Measurements from ENCODE around the gene FMN1. TPM values are rescaled to one million over a fixed set of nuclear protein-coding genes. Genes with fewer than 3 reads are reported as not detected.

The FMN1 gene
- total RNA-seq, 1 donor from 2014 or later: 1.6 TPM

GRCh38 chr15:33045066-33045810 is 149.3 kb downstream of the FMN1 start:
- H3K4me1 Mint-ChIP-seq: no peaks in the 10 kb centered on the region
- H3K36me3 Mint-ChIP-seq: peaks cover 5% of the 10 kb centered on the region
- peaks cover 45% of the 10 kb centered on the region for H3K9me3 Mint-ChIP-seq
- no peak for DNase-seq (ENCODE audit: low spot score in 2 of 2, unreplicated experiment in 2 of 2)
- H3K27me3 Mint-ChIP-seq (ENCODE audit: low read depth): no peaks in the 10 kb centered on the region
- H3K27ac Mint-ChIP-seq: no peak overlapping the region
- H3K4me3 Mint-ChIP-seq: no peak overlapping the region
- TF ChIP-seq CTCF (IDR thresholded peaks at IDR 0.05; ENCODE audit: unreplicated experiment): no peak

GRCh38 chr15:33044598-33044997 is 149.9 kb downstream of the FMN1 start:
- Mint-ChIP-seq H3K4me3 (no peak overlapping the region), H3K9me3 (peaks cover 42% of the 10 kb centered on the region), H3K27me3 (ENCODE audit: low read depth) (no peaks in the 10 kb centered on the region), H3K27ac (no peak overlapping the region), H3K36me3 (peaks cover 5% of the 10 kb centered on the region), H3K4me1 (no peaks in the 10 kb centered on the region)
- TF ChIP-seq CTCF (IDR thresholded peaks at IDR 0.05; ENCODE audit: unreplicated experiment): no peak
- no peak for DNase-seq (ENCODE audit: low spot score in 2 of 2, unreplicated experiment in 2 of 2)

GRCh38 chr15:33043636-33044035 is 150.9 kb downstream of the FMN1 start:
- H3K36me3 Mint-ChIP-seq: peaks cover 4% of the 10 kb centered on the region
- H3K4me1 Mint-ChIP-seq: no peaks in the 10 kb centered on the region
- TF ChIP-seq CTCF (IDR thresholded peaks at IDR 0.05; ENCODE audit: unreplicated experiment): no peak
- DNase-seq (ENCODE audit: low spot score in 2 of 2, unreplicated experiment in 2 of 2): no peak
- H3K4me3 Mint-ChIP-seq: no peak overlapping the region
- H3K27me3 Mint-ChIP-seq (ENCODE audit: low read depth): no peaks in the 10 kb centered on the region
- H3K27ac Mint-ChIP-seq: no peak overlapping the region
- H3K9me3 Mint-ChIP-seq: peaks cover 33% of the 10 kb centered on the region

- DNase-seq (ENCODE audit: low spot score in 2 of 2, unreplicated experiment in 2 of 2): no peak
- H3K4me1 Mint-ChIP-seq: no peaks in the 10 kb centered on the region
- no peaks in the 10 kb centered on the region for H3K27me3 Mint-ChIP-seq (ENCODE audit: low read depth)
- H3K4me3 Mint-ChIP-seq: no peak overlapping the region
- peaks cover 16% of the 10 kb centered on the region for H3K9me3 Mint-ChIP-seq
- H3K36me3 Mint-ChIP-seq: no peaks in the 10 kb centered on the region
- no peak for TF ChIP-seq CTCF (IDR thresholded peaks at IDR 0.05; ENCODE audit: unreplicated experiment)
- H3K27ac Mint-ChIP-seq: no peak overlapping the region
Measured at GRCh38 chr15:33040496-33040895, 154.0 kb downstream of the FMN1 start.

- TF ChIP-seq CTCF (IDR thresholded peaks at IDR 0.05; ENCODE audit: unreplicated experiment): no peak
- Mint-ChIP-seq H3K27ac (no peak overlapping the region), H3K4me1 (no peaks in the 10 kb centered on the region), H3K27me3 (ENCODE audit: low read depth) (peaks cover 2% of the 10 kb centered on the region), H3K4me3 (no peak overlapping the region), H3K9me3 (peaks cover 9% of the 10 kb centered on the region), H3K36me3 (no peaks in the 10 kb centered on the region)
- DNase-seq (ENCODE audit: low spot score in 2 of 2, unreplicated experiment in 2 of 2): no peak
Measured at GRCh38 chr15:33034588-33034987, 159.9 kb downstream of the FMN1 start.

All from mesothelial cell of epicardium (in vitro differentiated cells).